ENCODE results near the gene STRBP. TPM values are rescaled to one million over a fixed set of nuclear protein-coding genes. Genes with fewer than 3 reads are reported as not detected.
A peak's percentile ranks its signal among the peaks of the same experiment; 100 is the strongest.

STRBP gene
- total and polyA plus RNA-seq, 2 of the 8 experiments (the other 6 are each of a cell fraction or from before 2014, with no cell fraction given), result 29.7 to 105 TPM

DNA sequence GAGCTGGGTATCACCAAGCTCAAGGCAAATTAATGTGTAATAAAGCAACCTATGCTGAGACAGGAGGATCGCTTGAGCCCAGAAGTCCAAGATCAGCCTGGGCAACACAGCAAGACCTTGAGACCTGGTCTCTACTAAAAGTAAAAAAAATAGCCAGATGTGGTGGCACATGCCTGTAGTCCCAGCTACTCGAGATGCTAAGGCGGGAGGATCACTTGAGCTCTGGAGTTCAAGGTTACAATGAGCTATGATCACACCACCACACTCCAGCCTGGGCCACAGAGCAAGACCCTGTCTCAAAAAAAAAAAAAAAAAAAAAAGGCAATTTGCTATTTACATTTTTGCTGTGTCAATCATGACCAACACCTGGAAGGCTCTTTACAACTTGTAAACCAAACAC lies 5.2 kb downstream of the STRBP start:
- H4K8ac ChIP-seq (ENCODE audit: extremely low read depth, insufficient read depth, low read length), result no peak overlapping the region
- ChIA-PET CTCF (ENCODE audit: partially characterized antibody) (interaction anchor here (1.1 to 1.3 kb wide), 2 partner anchors 11 to 57 kb away, joined by 3 read pairs; no protein-coding TSS in a partner anchor), POLR2A (ENCODE audit: partially characterized antibody) (interaction anchor here (1.2 to 1.6 kb wide), 2 partner anchors 37 to 76 kb away, joined by 3 read pairs; no protein-coding TSS in a partner anchor)
- no peak for FAIRE-seq
- H3K4ac ChIP-seq (replicated peaks; ENCODE audit: insufficient read length, low read depth, low read length), result no peak overlapping the region
- 88% methylated on average over 3 of the region's 3 CpGs; no CpG with 5 or more reads in 1 of the 2 experiments for WGBS, 2 experiments (ENCODE audit: extremely low coverage in 1 of 2, insufficient coverage in 1 of 2, insufficient read length in 1 of 2, insufficient replicate concordance in 2 of 2, low coverage in 1 of 2, low lambda C conversion rate in 2 of 2, missing lambda C conversion rate in 1 of 2)
- no peak overlapping the region for H2BK20ac ChIP-seq (ENCODE audit: low read length)
- DNase-seq (ENCODE audit: low read depth in 1 of 2, low spot score in 2 of 2), result no peak
- H3K4me2 ChIP-seq (ENCODE audit: insufficient read depth in 1 of 2, low read depth in 2 of 2, low read length in 2 of 2), result no peak overlapping the region
- no peak overlapping the region for H2BK120ac ChIP-seq (replicated peaks; ENCODE audit: low read depth, low read length)
- no peaks in the 10 kb centered on the region for H3K27me3 ChIP-seq (replicated peaks in 1 of 4; ENCODE audit: control insufficient read depth in 3 of 4, extremely low read depth in 1 of 4, insufficient read depth in 3 of 4, low read length in 3 of 4)
- H3K79me2 ChIP-seq (ENCODE audit: control insufficient read depth in 1 of 2, insufficient read depth in 2 of 2, low read length in 2 of 2), result peaks cover 25 to 92% of the 10 kb centered on the region in 2 experiments
- H3K4me3 ChIP-seq (ENCODE audit: extremely low read depth in 1 of 4, insufficient read depth in 2 of 4, low read depth in 3 of 4, low read length in 4 of 4), result no peak overlapping the region
- H3K9me3 ChIP-seq (ENCODE audit: insufficient read depth in 2 of 2, low read depth in 1 of 2, low read length in 1 of 2), result no peaks in the 10 kb centered on the region
- H2AFZ ChIP-seq (ENCODE audit: low read length), result no peak overlapping the region
- H3K23ac ChIP-seq (ENCODE audit: insufficient read length), result no peak overlapping the region
- no peak overlapping the region for H4K91ac ChIP-seq (replicated peaks; ENCODE audit: insufficient read length, low read length)
- TF ChIP-seq, protein P1, sequence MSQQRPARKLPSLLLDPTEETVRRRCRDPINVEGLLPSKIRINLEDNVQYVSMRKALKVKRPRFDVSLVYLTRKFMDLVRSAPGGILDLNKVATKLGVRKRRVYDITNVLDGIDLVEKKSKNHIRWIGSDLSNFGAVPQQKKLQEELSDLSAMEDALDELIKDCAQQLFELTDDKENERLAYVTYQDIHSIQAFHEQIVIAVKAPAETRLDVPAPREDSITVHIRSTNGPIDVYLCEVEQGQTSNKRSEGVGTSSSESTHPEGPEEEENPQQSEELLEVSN (IDR thresholded peaks at IDR 0.05), result no peak
- no peak for TF ChIP-seq CEBPB (IDR thresholded peaks at IDR 0.05; ENCODE audit: low read depth, low read length)
- no peak for TF ChIP-seq KDM4A (IDR thresholded peaks at IDR 0.05; ENCODE audit: low read depth, low read length, severe bottlenecking)
- H3K79me1 ChIP-seq (ENCODE audit: low read depth, low read length), result peaks cover 14% of the 10 kb centered on the region
- H3K23me2 ChIP-seq (ENCODE audit: low read depth, low read length), result peaks cover 14% of the 10 kb centered on the region
- H2AK5ac ChIP-seq (ENCODE audit: low read depth, low read length), result peak overlapping the region; percentile 55; the same call in 1 of the 2 replicates
- H3K9ac ChIP-seq (replicated peaks in 1 of 4; ENCODE audit: extremely low read depth in 1 of 4, low read depth in 3 of 4, low read length in 3 of 4), result no peak overlapping the region
- no peak overlapping the region for H2BK15ac ChIP-seq (ENCODE audit: low read length)
- no peak overlapping the region for H2BK5ac ChIP-seq (ENCODE audit: low read depth, low read length)
- no peak overlapping the region for H3K18ac ChIP-seq (ENCODE audit: extremely low read depth, low read length)
- H4K5ac ChIP-seq (ENCODE audit: insufficient read length, low read depth, low read length), result no peak overlapping the region
- H3K14ac ChIP-seq (ENCODE audit: insufficient read length), result no peak overlapping the region
- H2BK12ac ChIP-seq (ENCODE audit: low read depth, low read length), result no peak overlapping the region
- no peak overlapping the region for H3K56ac ChIP-seq (replicated peaks; ENCODE audit: insufficient read length, low read depth, low read length)
- no peaks in the 10 kb centered on the region for H3K36me3 ChIP-seq (ENCODE audit: control insufficient read depth in 2 of 4, insufficient read depth in 4 of 4, low read length in 3 of 4)
- H4K20me1 ChIP-seq (replicated peaks in 1 of 2; ENCODE audit: control insufficient read depth in 1 of 2, insufficient read depth in 2 of 2, low read length in 2 of 2), result peaks cover 16 to 18% of the 10 kb centered on the region in 2 experiments
- H3K27ac ChIP-seq (ENCODE audit: low read depth, low read length), result no peak overlapping the region
- peaks cover 0 to 17% (median 5%) of the 10 kb centered on the region in 4 experiments; a peak in 5 of 7 replicates for H3K4me1 ChIP-seq (replicated peaks in 1 of 4; ENCODE audit: control insufficient read depth in 3 of 4, insufficient read depth in 4 of 4, low read length in 3 of 4)

Measured in H1 (cell line).